Gastrocnemius medialis (tissue), 4 donors: ENCODE data around the gene SPTAN1. TPM values are rescaled to one million over a fixed set of nuclear protein-coding genes. Genes with fewer than 3 reads are reported as not detected.
"Not testable (repeated sequence)": the region's sequence is repeated elsewhere in the genome, so short reads cannot be mapped to it uniquely, and the experiment has no call there.

ENCODE experiments used
- ATAC-seq, 2 donors: fragments of 150-250 bp; one replicate each; pipeline ENCODE4 v1.9.1; 2016
- DNase-seq, 2 donors: peaks; one replicate each; pipeline ENCODE4 v3.0.0-alpha.2; 2019
- H3K27ac ChIP-seq, 4 donors: fragments of 200-600 bp; sonication (generic); 1 replicate in 1 of 4; 2 replicates in 3 of 4; pipeline ENCODE4 v1.5.1; 2016 to 2018; ENCODE audit warnings: mild to moderate bottlenecking in 2 of 4, moderate library complexity in 1 of 4
- H3K27me3 ChIP-seq, 3 donors: fragments of 200-600 bp; sonication (generic) in 2 of 3; 1 replicate in 1 of 3; 2 replicates in 2 of 3; pipeline versions ENCODE4 v1.5.1 to v1.6.0; 2016 to 2019; ENCODE audit warnings: mild to moderate bottlenecking in 1 of 3, moderate library complexity in 1 of 3
- H3K36me3 ChIP-seq, 2 donors: fragments of 200-600 bp; sonication (generic) in 1 of 2; one replicate each; pipeline ENCODE4 v1.5.1; 2017 to 2018
- H3K4me1 ChIP-seq, 2 donors: fragments of 200-600 bp; sonication (generic) in 1 of 2; one replicate each; pipeline ENCODE4 v1.5.1; 2016 to 2017; ENCODE audit warnings: mild to moderate bottlenecking in 2 of 2
- H3K4me3 ChIP-seq, 4 donors: fragments of 200-600 bp; sonication (generic) in 3 of 4; 1 replicate in 1 of 4; 2 replicates in 3 of 4; pipeline ENCODE4 v1.5.1; 2016 to 2019; ENCODE audit warnings: mild to moderate bottlenecking in 2 of 4
- H3K9me3 ChIP-seq, 3 donors: fragments of 200-600 bp; sonication (generic) in 2 of 3; 1 replicate in 1 of 3; 2 replicates in 2 of 3; pipeline ENCODE4 v1.5.1; 2016 to 2019
- CTCF ChIP-seq, 5 experiments: fragments of 450-650 bp in 3 of 5; fragments of 200-600 bp in 2 of 5; sonication (generic) in 2 of 5; IDR thresholded peaks in 4 of 5; conservative IDR thresholded peaks in 1 of 5; 1 replicate in 4 of 5; 2 replicates in 1 of 5; pipeline ENCODE4 v1.5.1; 2016 to 2019; ENCODE audit warnings: antibody characterized with exemption in 5 of 5, mild to moderate bottlenecking in 3 of 5, moderate library complexity in 3 of 5
- POLR2A ChIP-seq, 2 donors: fragments of 450-650 bp; IDR thresholded peaks; one replicate each; pipeline ENCODE4 v1.6.1; 2017; ENCODE audit warnings: antibody characterized with exemption in 2 of 2, mild to moderate bottlenecking in 2 of 2, moderate library complexity in 2 of 2
- in situ Hi-C, 4 donors: fragments of 200-750 bp; cut with MboI; loops; one replicate each; pipeline versions ENCODE4 v1.15.0 to v1.8.0; 2017; ENCODE audit warnings: low sequenced_read_pairs in 4 of 4
- intact Hi-C: fragments of 100-400 bp; cut with DNase I; formaldehyde crosslinking; loops from one replicate; pipeline ENCODE4 v1.15.1; 2023; ENCODE audit warnings: low total_unique reads
- total RNA-seq, 4 donors: library from RNA; depleted of rRNA; stranded (reverse); fragments of >200 nt; gene quantifications; one replicate each; pipeline versions ENCODE4 v1.1.0 to v1.2.3, GENCODE V29; 2016

Gene SPTAN1
- total RNA-seq, 4 donors from 2014 or later = 30.2 to 41.5 (median 33.0) TPM

GRCh38 chr9:128505414-128505765 lies 47.0 kb upstream of the SPTAN1 start:
- in situ Hi-C loops (no loop called here), intact Hi-C loops (no loop called here)
- DNase-seq = no peak
- TF ChIP-seq CTCF (IDR thresholded peaks at IDR 0.05 in 4 of 5, conservative IDR thresholded peaks at IDR 0.05 in 1 of 5) (no peak), POLR2A (IDR thresholded peaks at IDR 0.05) (no peak)
- Histone ChIP-seq H3K36me3 (peaks cover 0 to 21% of the 10 kb centered on the region in 2 donors), H3K4me3 (peak overlapping the region; percentile 78 to 95 (median 88)), H3K9me3 (no peaks in the 10 kb centered on the region), H3K4me1 (peaks cover 15 to 18% of the 10 kb centered on the region in 2 donors), H3K27ac (peak overlapping the region in 3 of 4 donors; percentile 82 to 93 (median 82)), H3K27me3 (no peaks in the 10 kb centered on the region)
- ATAC-seq = peak in 1 of 2 donors; percentile 12

- H3K27ac ChIP-seq, H3K9me3 ChIP-seq, intact Hi-C loops, ATAC-seq, H3K27me3 ChIP-seq, DNase-seq, in situ Hi-C loops: not testable (repeated sequence)
- Histone ChIP-seq H3K4me1 (peaks cover 15 to 18% of the 10 kb centered on the region in 2 donors), H3K4me3 (peak overlapping the region in 1 of 4 donors; percentile 92), H3K36me3 (peaks cover 0 to 26% of the 10 kb centered on the region in 2 donors)
These were observed 46.5 kb upstream of the SPTAN1 start for GRCh38 chr9:128505906-128506305.

- in situ Hi-C loops = no loop called here
- H3K27me3 ChIP-seq = no peaks in the 10 kb centered on the region
- no peaks in the 10 kb centered on the region for H3K9me3 ChIP-seq
- no peak for ATAC-seq
- DNase-seq = no peak
- H3K4me1 ChIP-seq = no peaks in the 10 kb centered on the region
- peaks cover 0 to 78% of the 10 kb centered on the region in 2 donors for H3K36me3 ChIP-seq
- intact Hi-C loops = no loop called here
- TF ChIP-seq CTCF (IDR thresholded peaks at IDR 0.05 in 4 of 5, conservative IDR thresholded peaks at IDR 0.05 in 1 of 5) = no peak
- TF ChIP-seq POLR2A (IDR thresholded peaks at IDR 0.05) = no peak
- H3K4me3 ChIP-seq = no peak overlapping the region
- H3K27ac ChIP-seq = no peak overlapping the region
These were observed 39.6 kb upstream of the SPTAN1 start for GRCh38 chr9:128512820-128513219.

GRCh38 chr9:128521956-128522355 lies 30.4 kb upstream of the SPTAN1 start:
- in situ Hi-C loops (no loop called here), intact Hi-C loops (loop anchor here (10.0 kb wide), 1 partner anchor 53 kb away; no protein-coding TSS in a partner anchor)
- Histone ChIP-seq H3K27ac (no peak overlapping the region), H3K27me3 (no peaks in the 10 kb centered on the region), H3K9me3 (no peaks in the 10 kb centered on the region), H3K4me1 (no peaks in the 10 kb centered on the region), H3K4me3 (no peak overlapping the region), H3K36me3 (peaks cover 0 to 56% of the 10 kb centered on the region in 2 donors)
- no peak for ATAC-seq
- TF ChIP-seq CTCF (IDR thresholded peaks at IDR 0.05 in 4 of 5, conservative IDR thresholded peaks at IDR 0.05 in 1 of 5) (no peak), POLR2A (IDR thresholded peaks at IDR 0.05) (no peak)
- no peak for DNase-seq

- DNase-seq (no peak), ATAC-seq (no peak)
- intact Hi-C loops (loop anchor here (10.0 kb wide), 1 partner anchor 51 kb away; no protein-coding TSS in a partner anchor), in situ Hi-C loops (no loop called here)
- Histone ChIP-seq H3K27me3 (no peaks in the 10 kb centered on the region), H3K4me1 (no peaks in the 10 kb centered on the region), H3K4me3 (no peak overlapping the region), H3K27ac (no peak overlapping the region), H3K9me3 (no peaks in the 10 kb centered on the region), H3K36me3 (peaks cover 0 to 58% of the 10 kb centered on the region in 2 donors)
- no peak for TF ChIP-seq POLR2A (IDR thresholded peaks at IDR 0.05)
- TF ChIP-seq CTCF (IDR thresholded peaks at IDR 0.05 in 4 of 5, conservative IDR thresholded peaks at IDR 0.05 in 1 of 5) = no peak
These were observed 29.0 kb upstream of the SPTAN1 start for GRCh38 chr9:128523199-128523925.
